CD14-positive monocyte (primary cell): ENCODE results near the gene SH2D4B. TPM values are rescaled to one million over a fixed set of nuclear protein-coding genes. Genes with fewer than 3 reads are reported as not detected.

Source experiments
- DNase-seq, 3 donors: peaks; one replicate each; pipeline ENCODE4 v3.0.0-alpha.2; 2011 to 2022
- H2AFZ ChIP-seq: 2 replicates; pipeline ENCODE4 v1.6.0; 2012; ENCODE audit warnings: mild to moderate bottlenecking, low read depth, low read length, inconsistent platforms; ENCODE audit not compliant: insufficient read depth, poor library complexity, severe bottlenecking
- H3K27ac ChIP-seq, 2 donors: 1 replicate in 1 of 2; 2 replicates in 1 of 2; pipeline ENCODE4 v1.5.1; 2012 to 2013; ENCODE audit warnings: low read length in 2 of 2, control low read depth in 1 of 2, inconsistent platforms in 1 of 2, low read depth in 1 of 2, mild to moderate bottlenecking in 1 of 2
- H3K27me3 ChIP-seq, 2 donors: one replicate each; pipeline versions ENCODE4 v1.6.0 to v1.6.1; 2011 to 2013; ENCODE audit warnings: low read length in 2 of 2; ENCODE audit not compliant: control insufficient read depth in 2 of 2, insufficient read depth in 2 of 2
- H3K36me3 ChIP-seq, 2 donors: replicated peaks in 1 of 2; 1 replicate in 1 of 2; 2 replicates in 1 of 2; pipeline versions ENCODE4 v1.5.1 to v1.6.1; 2012 to 2013; ENCODE audit warnings: low read length in 2 of 2, control low read depth in 1 of 2, inconsistent platforms in 1 of 2, mild to moderate bottlenecking in 1 of 2; ENCODE audit not compliant: insufficient read depth in 2 of 2, control insufficient read depth in 1 of 2
- H3K4me1 ChIP-seq, 2 donors: 1 replicate in 1 of 2; 2 replicates in 1 of 2; pipeline versions ENCODE4 v1.5.1 to v1.6.1; 2012 to 2013; ENCODE audit warnings: low read length in 2 of 2, control low read depth in 1 of 2, inconsistent platforms in 1 of 2, mild to moderate bottlenecking in 1 of 2, moderate library complexity in 1 of 2; ENCODE audit not compliant: insufficient read depth in 2 of 2, control insufficient read depth in 1 of 2
- H3K4me2 ChIP-seq: replicated peaks from 2 replicates; pipeline ENCODE3; 2012; ENCODE audit warnings: low read length, moderate library complexity, mild to moderate bottlenecking; ENCODE audit not compliant: poor library complexity, severe bottlenecking; ENCODE audit errors: extremely low read depth
- H3K4me3 ChIP-seq, 3 experiments: fragments of 200-600 bp in 1 of 3; sonication (generic) in 1 of 3; replicated peaks in 1 of 3; 1 replicate in 2 of 3; 2 replicates in 1 of 3; pipeline ENCODE4 v1.5.1; 2011 to 2013; ENCODE audit warnings: low read length in 3 of 3, mild to moderate bottlenecking in 3 of 3, control low read depth in 2 of 3, low read depth in 2 of 3, inconsistent platforms in 1 of 3, moderate library complexity in 1 of 3
- H3K79me2 ChIP-seq: 2 replicates; pipeline ENCODE4 v1.6.0; 2012; ENCODE audit warnings: mild to moderate bottlenecking, control low read depth, inconsistent platforms, low read length, moderate library complexity; ENCODE audit not compliant: insufficient read depth
- H3K9ac ChIP-seq: 2 replicates; pipeline ENCODE4 v1.6.0; 2017; ENCODE audit warnings: low read length, mild to moderate bottlenecking; ENCODE audit not compliant: insufficient read depth, poor library complexity, severe bottlenecking
- H3K9me3 ChIP-seq, 2 donors: replicated peaks in 1 of 2; 1 replicate in 1 of 2; 2 replicates in 1 of 2; pipeline versions ENCODE4 v1.5.1 to v1.6.1; 2012 to 2013; ENCODE audit warnings: low read length in 2 of 2, control low read depth in 1 of 2; ENCODE audit not compliant: control insufficient read depth in 1 of 2, insufficient read depth in 1 of 2
- H4K20me1 ChIP-seq: 2 replicates; pipeline ENCODE4 v1.6.0; 2012; ENCODE audit warnings: mild to moderate bottlenecking, low read length, control low read depth, moderate library complexity; ENCODE audit not compliant: insufficient read depth
- H3K27ac Mint-ChIP-seq, 7 donors: one replicate each; pipeline ENCODE4 v1.8.0; 2020; ENCODE audit warnings: mild to moderate bottlenecking in 7 of 7, mixed read lengths in 7 of 7, moderate library complexity in 6 of 7, inconsistent platforms in 2 of 7
- H3K27me3 Mint-ChIP-seq, 3 donors: one replicate each; pipeline ENCODE4 v1.8.0; 2021 to 2022; ENCODE audit warnings: low read depth in 3 of 3, mild to moderate bottlenecking in 3 of 3, mixed read lengths in 3 of 3, moderate library complexity in 3 of 3, inconsistent platforms in 1 of 3
- H3K36me3 Mint-ChIP-seq, 2 donors: one replicate each; pipeline ENCODE4 v1.8.0; 2020; ENCODE audit warnings: mixed read lengths in 2 of 2, inconsistent platforms in 1 of 2, mild to moderate bottlenecking in 1 of 2
- H3K4me1 Mint-ChIP-seq: one replicate; pipeline ENCODE4 v1.8.0; 2020; ENCODE audit warnings: mild to moderate bottlenecking, mixed read lengths
- H3K4me3 Mint-ChIP-seq, 2 donors: one replicate each; pipeline ENCODE4 v1.8.0; 2020; ENCODE audit warnings: mild to moderate bottlenecking in 2 of 2, mixed read lengths in 2 of 2, moderate library complexity in 1 of 2
- H3K9me3 Mint-ChIP-seq, 7 donors: one replicate each; pipeline ENCODE4 v1.8.0; 2020 to 2022; ENCODE audit warnings: mixed read lengths in 7 of 7, mild to moderate bottlenecking in 6 of 7, moderate library complexity in 6 of 7, inconsistent platforms in 2 of 7
- CTCF ChIP-seq: fragments of 200-600 bp; IDR thresholded peaks from one replicate; pipeline ENCODE4 v1.8.0; 2022; ENCODE audit warnings: antibody characterized with exemption, mild to moderate bottlenecking
- WGBS: methylation state at CpG from one replicate; pipeline ENCODE4 v1.1.5; 2013; ENCODE audit warnings: missing lambda C conversion rate; ENCODE audit not compliant: insufficient coverage; 5-methylcytosine and 5-hydroxymethylcytosine counted together
- intact Hi-C, 2 donors: fragments of 100-400 bp; cut with micrococcal nuclease; formaldehyde crosslinking; loops; one replicate each; pipeline versions ENCODE4 v1.15.0 to v1.15.1; 2023
- polyA plus RNA-seq, 3 donors: library from polyadenylated mRNA; depleted of rRNA in 1 of 3; unstranded in 2 of 3; stranded (reverse) in 1 of 3; fragments of 300-500 nt in 2 of 3; fragments of >200 nt in 1 of 3; fragmentation: Illumina TruSeq in 2 of 3; gene quantifications; 1 replicate in 2 of 3; 2 replicates in 1 of 3; pipeline ENCODE4 v1.2.3, GENCODE V29; 2012 to 2021

SH2D4B gene
- polyA plus RNA-seq, 3 donors = 0.01 TPM; not detected in 2

- intact Hi-C loops = no loop called here
- H3K4me1 ChIP-seq = peaks cover 41 to 42% of the 10 kb centered on the region in 2 donors
- H2AFZ ChIP-seq = no peak overlapping the region
- peaks cover 0 to 7% (median 4%) of the 10 kb centered on the region in 7 donors for H3K9me3 Mint-ChIP-seq
- H3K4me3 Mint-ChIP-seq = no peak overlapping the region
- no peaks in the 10 kb centered on the region for H3K79me2 ChIP-seq
- H3K9me3 ChIP-seq = peaks cover 23 to 31% of the 10 kb centered on the region in 2 donors
- H3K27ac ChIP-seq = no peak overlapping the region
- no peak overlapping the region for H3K4me3 ChIP-seq
- H3K36me3 ChIP-seq = no peaks in the 10 kb centered on the region
- H3K9ac ChIP-seq = no peak overlapping the region
- no peaks in the 10 kb centered on the region for H3K36me3 Mint-ChIP-seq
- no peaks in the 10 kb centered on the region for H4K20me1 ChIP-seq
- WGBS = 93% methylated on average over 5 of the region's 9 CpGs
- no peak overlapping the region for H3K4me2 ChIP-seq
- H3K4me1 Mint-ChIP-seq = peaks cover 44% of the 10 kb centered on the region
- peaks cover 0 to 5% (median 0%) of the 10 kb centered on the region in 3 donors for H3K27me3 Mint-ChIP-seq
- no peak for DNase-seq
- no peak for TF ChIP-seq CTCF
- no peaks in the 10 kb centered on the region for H3K27me3 ChIP-seq
- H3K27ac Mint-ChIP-seq = peak overlapping the region in 1 of 7 donors; percentile 15
Measured at GRCh38 chr10:80659289-80659688, 121.6 kb downstream of the SH2D4B start.

GRCh38 chr10:80660266-80660665 is 122.6 kb downstream of the SH2D4B start:
- no peaks in the 10 kb centered on the region for H3K79me2 ChIP-seq
- TF ChIP-seq CTCF = no peak
- peak overlapping the region; percentile 16 to 82 for H3K4me3 Mint-ChIP-seq
- peak overlapping the region; percentile 14 to 68 for H3K27ac ChIP-seq
- H3K4me2 ChIP-seq = peak overlapping the region; percentile 58
- H3K27me3 ChIP-seq = no peaks in the 10 kb centered on the region
- H3K4me1 ChIP-seq = peaks cover 41 to 42% of the 10 kb centered on the region in 2 donors
- H3K9ac ChIP-seq = no peak overlapping the region
- peak overlapping the region in 1 of 3 experiments; percentile 54 for H3K4me3 ChIP-seq
- H3K9me3 ChIP-seq = peaks cover 16 to 22% of the 10 kb centered on the region in 2 donors
- H3K36me3 ChIP-seq = no peaks in the 10 kb centered on the region
- 58% methylated on average over 3 of the region's 7 CpGs for WGBS
- no peaks in the 10 kb centered on the region for H3K36me3 Mint-ChIP-seq
- H2AFZ ChIP-seq = no peak overlapping the region
- H3K27ac Mint-ChIP-seq = peak overlapping the region; percentile 74 to 87 (median 87)
- peaks cover 48% of the 10 kb centered on the region for H3K4me1 Mint-ChIP-seq
- intact Hi-C loops = loop anchor here (10.0 kb wide), 1 partner anchor 265 kb away; no protein-coding TSS in a partner anchor
- peak; percentile 2 to 32 (median 5) for DNase-seq
- H4K20me1 ChIP-seq = no peaks in the 10 kb centered on the region
- peaks cover 0 to 5% (median 0%) of the 10 kb centered on the region in 3 donors for H3K27me3 Mint-ChIP-seq
- no peaks in the 10 kb centered on the region for H3K9me3 Mint-ChIP-seq
